Heart right ventricle (tissue), 16 donors: ENCODE measurements around the gene MSLN. TPM values are rescaled to one million over a fixed set of nuclear protein-coding genes. Genes with fewer than 3 reads are reported as not detected.

Experiments used
- ATAC-seq, 8 donors: fragments of 200-7000 bp; cut with Tn5 transposase; one replicate each; pipeline ENCODE4 v1.9.1; 2020; ENCODE audit warnings: mild to moderate bottlenecking in 8 of 8, moderate library complexity in 8 of 8, moderate number of reproducible peaks in 1 of 8
- DNase-seq, 2 donors: peaks; one replicate each; pipeline ENCODE4 v3.0.0-alpha.2; 2020
- H3K27ac ChIP-seq, 10 donors: fragments of 200-600 bp; sonication (generic) in 2 of 10; one replicate each; pipeline versions ENCODE4 v1.5.0 to v1.8.0; 2020 to 2022; ENCODE audit warnings: mild to moderate bottlenecking in 3 of 10
- H3K27me3 ChIP-seq, 7 donors: fragments of 200-600 bp; one replicate each; pipeline ENCODE4 v1.8.0; 2021 to 2022; ENCODE audit warnings: mild to moderate bottlenecking in 2 of 7
- H3K36me3 ChIP-seq, 9 donors: fragments of 200-600 bp; sonication (generic) in 1 of 9; one replicate each; pipeline versions ENCODE4 v1.5.0 to v1.8.0; 2020 to 2022; ENCODE audit warnings: mild to moderate bottlenecking in 2 of 9
- H3K4me1 ChIP-seq, 9 donors: fragments of 200-600 bp; sonication (generic) in 1 of 9; one replicate each; pipeline versions ENCODE4 v1.5.0 to v1.8.0; 2020 to 2022; ENCODE audit warnings: mild to moderate bottlenecking in 4 of 9
- H3K4me3 ChIP-seq, 10 donors: fragments of 200-600 bp; sonication (generic) in 2 of 10; one replicate each; pipeline versions ENCODE4 v1.5.0 to v1.8.0; 2020 to 2022; ENCODE audit warnings: mild to moderate bottlenecking in 7 of 10, moderate library complexity in 2 of 10
- H3K9me3 ChIP-seq, 11 donors: fragments of 200-600 bp in 10 of 11; sonication (generic) in 2 of 11; one replicate each; pipeline versions ENCODE4 v1.5.0 to v1.8.0; 2013 to 2022; ENCODE audit warnings: mild to moderate bottlenecking in 2 of 11, control low read depth in 1 of 11, moderate library complexity in 1 of 11
- WGBS, 2 donors: extraction: QIAGEN DNeasy Blood & Tissue Kit; methylation state at CpG; one replicate each; pipeline ENCODE4 v1.1.7; 2013; ENCODE audit warnings: inconsistent platforms in 1 of 2; 5-methylcytosine and 5-hydroxymethylcytosine counted together
- intact Hi-C, 10 donors: fragments of 100-400 bp; cut with DNase I; formaldehyde crosslinking; loops; one replicate each; pipeline versions ENCODE4 v1.11.1 to v1.14.2; 2022
- polyA plus RNA-seq, 2 donors: library from polyadenylated mRNA; stranded (reverse); fragments of 200-250 nt; gene quantifications; one replicate each; pipeline ENCODE4 v1.2.3, GENCODE V29; 2013
- total RNA-seq, 10 donors: library from RNA; stranded (reverse); fragmentation: NEBNext Ultra II Directional in 3 of 10; extraction: Animal tissue kit (Norgen Biotek cat#: 25700) in 3 of 10; gene quantifications; one replicate each; pipeline versions ENCODE4 v1.2.1 to v1.2.4, GENCODE V29; 2021 to 2023
- TF ChIP-seq, protein P1 (sequence below), 9 donors: fragments of 200-600 bp; sonication (generic) in 2 of 9; IDR thresholded peaks; one replicate each; pipeline versions ENCODE4 v1.5.0 to v1.8.0; 2021 to 2022; ENCODE audit warnings: antibody characterized with exemption in 9 of 9, mild to moderate bottlenecking in 5 of 9, moderate library complexity in 1 of 9
- donor health status: Arrhythmogenic right ventricular cardiomyopathy.
- donor health status: ischemic (EF 13 %, LVEDD 7.1; RV severe dilation, severe dysfunction).
- donor health status: healthy with polysubstance abuse.
- donor health status: DM: no; HTN: yes; CAD: no.
- donor health status: DM: no; HTN: no; CAD: no.
- donor health status: ischemic (EF 25% LVEDD 6.9; RV normal size, moderate dysfunction).
- donor health status: ischemic (EF 25% LVEDD 5.7; RV mildly dilated, moderate dysfunction).
- donor health status: healthy.
- donor health status: DM: yes; HTN: yes; CAD: no.
- donor health status: Ischemic cardiomyopathy.
- donor health status: ischemic (EF 35%, LVEDD 5.7; RV mildly dilated, moderate dysfunction).
- donor health status: nonischemic (EF 11% LVEDD 7.7; RV severe dilation, severe dysfunction).
- donor health status: DM: yes; HTN: yes; CAD: no.
- donor health status: PGD.
- donor health status: ischemic (EF 29% LVEDD 5.4; RV normal size, mild dysfunction).
- donor health status: nonischemic (EF 23%, LVEDD 6.1; RV moderate dilation, normal function).

The MSLN gene
- total and polyA plus RNA-seq, 12 donors: 0.09 to 4.0 (median 0.28) TPM; not detected in 8

DNA sequence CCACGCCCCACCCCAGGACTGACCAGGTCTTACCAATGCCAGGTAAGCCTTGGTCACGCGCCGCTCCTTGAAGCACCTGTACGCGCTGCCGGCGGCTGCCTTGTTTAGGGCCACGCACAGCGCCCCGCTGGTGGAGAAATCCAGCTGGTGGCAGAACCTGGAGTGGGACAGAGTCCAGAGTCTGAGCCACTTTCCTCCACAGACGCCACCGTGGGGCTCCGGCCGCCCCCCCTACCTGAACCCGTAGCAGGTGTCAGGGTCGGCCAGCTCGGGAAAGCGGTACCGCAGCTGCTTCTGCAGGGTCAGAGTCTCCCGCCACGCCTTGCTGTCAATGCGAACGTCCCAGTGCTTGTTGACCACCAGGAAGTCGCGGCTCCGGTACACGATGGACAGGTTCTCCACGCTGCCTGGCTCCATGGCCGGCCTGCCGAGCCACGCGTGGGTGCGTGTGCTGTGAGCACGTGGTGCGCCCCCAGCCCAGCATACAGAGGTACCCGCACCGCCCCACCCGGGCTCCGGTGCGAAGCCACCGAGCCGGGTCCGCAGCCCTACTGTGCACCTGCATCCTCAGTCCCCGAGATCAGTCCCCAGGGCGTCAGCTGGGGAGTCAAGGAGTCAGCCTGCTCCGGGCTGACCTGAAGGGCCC lies 26.9 kb downstream of the MSLN start:
- Histone ChIP-seq H3K9me3 (no peaks in the 10 kb centered on the region), H3K4me1 (peaks cover 12 to 40% (median 26%) of the 10 kb centered on the region in 9 donors), H3K27me3 (peaks cover 0 to 11% (median 8%) of the 10 kb centered on the region in 7 donors), H3K36me3 (peaks cover 0 to 26% (median 0%) of the 10 kb centered on the region in 9 donors), H3K27ac (peak overlapping the region in 9 of 10 donors; percentile 59 to 88 (median 78)), H3K4me3 (peak overlapping the region; percentile 70 to 99 (median 94))
- TF ChIP-seq, protein P1, sequence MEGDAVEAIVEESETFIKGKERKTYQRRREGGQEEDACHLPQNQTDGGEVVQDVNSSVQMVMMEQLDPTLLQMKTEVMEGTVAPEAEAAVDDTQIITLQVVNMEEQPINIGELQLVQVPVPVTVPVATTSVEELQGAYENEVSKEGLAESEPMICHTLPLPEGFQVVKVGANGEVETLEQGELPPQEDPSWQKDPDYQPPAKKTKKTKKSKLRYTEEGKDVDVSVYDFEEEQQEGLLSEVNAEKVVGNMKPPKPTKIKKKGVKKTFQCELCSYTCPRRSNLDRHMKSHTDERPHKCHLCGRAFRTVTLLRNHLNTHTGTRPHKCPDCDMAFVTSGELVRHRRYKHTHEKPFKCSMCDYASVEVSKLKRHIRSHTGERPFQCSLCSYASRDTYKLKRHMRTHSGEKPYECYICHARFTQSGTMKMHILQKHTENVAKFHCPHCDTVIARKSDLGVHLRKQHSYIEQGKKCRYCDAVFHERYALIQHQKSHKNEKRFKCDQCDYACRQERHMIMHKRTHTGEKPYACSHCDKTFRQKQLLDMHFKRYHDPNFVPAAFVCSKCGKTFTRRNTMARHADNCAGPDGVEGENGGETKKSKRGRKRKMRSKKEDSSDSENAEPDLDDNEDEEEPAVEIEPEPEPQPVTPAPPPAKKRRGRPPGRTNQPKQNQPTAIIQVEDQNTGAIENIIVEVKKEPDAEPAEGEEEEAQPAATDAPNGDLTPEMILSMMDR (IDR thresholded peaks at IDR 0.05): no peak
- intact Hi-C loops: loop anchor here in 5 of 10 donors (2.0 to 5.0 kb wide), 3 partner anchors 45 to 77 kb away; partner anchors contain the start of gene CIAO3 (in 1 of the 5)
- 35 to 42% methylated on average over 43 to 47 of the region's 47 CpGs for WGBS, 2 donors
- ATAC-seq (no peak), DNase-seq (no peak)

DNA sequence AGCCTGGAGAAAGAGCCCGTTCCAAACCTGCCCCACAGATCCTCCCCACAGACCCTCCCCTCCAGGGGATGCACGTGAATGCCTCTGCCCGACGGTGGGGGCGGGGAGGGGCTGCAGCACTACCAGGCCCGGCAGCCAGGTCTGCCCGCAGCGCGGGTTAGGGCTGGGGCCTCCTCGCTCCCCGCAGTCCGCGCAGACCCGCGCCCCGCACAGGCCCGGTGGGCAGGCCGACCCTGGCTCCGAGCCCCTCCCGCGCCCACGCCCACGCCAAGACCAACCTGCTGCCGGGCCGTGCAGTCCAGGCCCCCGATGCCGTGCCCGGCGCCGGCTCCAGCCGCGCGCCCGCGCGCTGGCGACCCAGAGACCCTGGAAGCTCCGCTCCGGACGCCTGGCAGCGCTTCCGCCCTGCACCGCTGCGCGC lies 27.5 kb downstream of the MSLN start, which contains the start of gene RPUSD1:
Gene RPUSD1 (minus strand): TSS at position 404 of the 421 bp plus-strand sequence. CDS start 644 bp downstream, outside the sequence.
- H3K4me1 ChIP-seq: peaks cover 12 to 40% (median 26%) of the 10 kb centered on the region in 9 donors
- H3K9me3 ChIP-seq: no peaks in the 10 kb centered on the region
- peaks cover 0 to 6% (median 3%) of the 10 kb centered on the region in 7 donors for H3K27me3 ChIP-seq
- TF ChIP-seq, protein P1 (IDR thresholded peaks at IDR 0.05): peak in 1 of 9 donors; percentile 3
- peak within 1 kb of the TSS in 9 of 10 donors; percentile 59 to 88 (median 78) for H3K27ac ChIP-seq
- H3K4me3 ChIP-seq: peak within 1 kb of the TSS; percentile 81 to 99 (median 94)
- intact Hi-C loops: loop anchor here in 6 of 10 donors (2.0 to 5.0 kb wide), 4 partner anchors 46 to 77 kb away; partner anchors contain the start of genes CIAO3 (in 1 of the 6) and METRN (in 1 of the 6)
- DNase-seq (no peak), ATAC-seq (peak in 5 of 8 donors; percentile 2 to 7 (median 4))
- WGBS, 2 donors: 0 to 1% methylated on average over 32 to 45 of the region's 45 CpGs
- peaks cover 0 to 29% (median 0%) of the 10 kb centered on the region in 9 donors for H3K36me3 ChIP-seq

DNA sequence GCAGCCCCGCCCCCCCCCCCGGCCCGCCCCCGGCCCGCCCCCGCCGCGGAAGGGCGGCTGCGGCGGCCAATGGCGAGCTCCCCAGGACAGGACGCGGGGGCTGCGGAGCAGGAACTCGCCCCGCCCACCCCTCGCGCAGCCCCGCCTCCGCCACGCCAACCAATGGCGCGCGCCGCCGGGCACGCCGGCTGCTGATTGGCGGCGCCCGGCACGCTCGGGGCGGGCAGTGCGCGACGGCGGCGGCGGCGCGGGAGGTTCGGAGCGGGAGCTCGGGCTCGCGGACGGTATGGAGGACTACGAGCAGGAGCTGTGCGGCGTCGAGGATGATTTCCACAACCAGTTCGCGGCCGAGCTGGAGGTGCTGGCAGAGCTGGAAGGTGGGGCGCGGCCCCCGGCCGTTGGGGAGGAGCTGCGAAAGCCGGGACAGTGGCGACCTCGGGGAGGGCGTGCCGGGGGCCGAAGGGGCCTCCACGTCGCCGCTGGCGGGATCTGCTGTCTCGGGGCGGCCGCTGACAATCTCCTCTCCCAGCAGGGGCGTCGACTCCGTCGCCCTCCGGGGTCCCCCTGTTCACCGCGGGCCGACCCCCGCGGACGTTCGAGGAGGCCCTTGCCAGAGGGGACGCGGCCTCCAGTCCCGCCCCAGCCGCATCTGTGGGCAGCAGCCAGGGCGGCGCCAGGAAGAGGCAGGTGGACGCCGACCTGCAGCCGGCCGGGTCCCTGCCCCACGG lies 28.0 kb downstream of the MSLN start, which contains the start of gene CHTF18:
Gene CHTF18 (plus strand): TSS at position 222 of the 728 bp plus-strand sequence. CDS start 65 bp downstream, at position 287.
- peak within 1 kb of the TSS in 9 of 10 donors; percentile 59 to 88 (median 78) for H3K27ac ChIP-seq
- peak within 1 kb of the TSS; percentile 81 to 99 (median 94) for H3K4me3 ChIP-seq
- DNase-seq (peak; percentile 90 to 94), ATAC-seq (peak; percentile 80 to 97 (median 94))
- peaks cover 12 to 37% (median 24%) of the 10 kb centered on the region in 9 donors for H3K4me1 ChIP-seq
- H3K36me3 ChIP-seq: peaks cover 0 to 29% (median 0%) of the 10 kb centered on the region in 9 donors
- TF ChIP-seq, protein P1 (IDR thresholded peaks at IDR 0.05): no peak
- H3K9me3 ChIP-seq: no peaks in the 10 kb centered on the region
- intact Hi-C loops: loop anchor here in 5 of 10 donors (2.0 to 5.0 kb wide), 3 partner anchors 46 to 76 kb away; partner anchors contain the start of genes CIAO3 (in 1 of the 5) and METRN (in 1 of the 5)
- 0 to 1% methylated on average over 92 to 97 of the region's 97 CpGs for WGBS, 2 donors
- H3K27me3 ChIP-seq: peaks cover 0 to under 1% (median 0%) of the 10 kb centered on the region in 7 donors
